Gastrocnemius medialis (tissue), 4 donors: ENCODE data around the gene RNF112. TPM values are rescaled to one million over a fixed set of nuclear protein-coding genes. Genes with fewer than 3 reads are reported as not detected.
"Not testable (repeated sequence)": the region's sequence is repeated elsewhere in the genome, so short reads cannot be mapped to it uniquely, and the experiment has no call there.

ENCODE experiments used
- ATAC-seq, 2 donors: fragments of 150-250 bp; one replicate each; pipeline ENCODE4 v1.9.1; 2016
- DNase-seq, 2 donors: peaks; one replicate each; pipeline ENCODE4 v3.0.0-alpha.2; 2019
- H3K27ac ChIP-seq, 4 donors: fragments of 200-600 bp; sonication (generic); 1 replicate in 1 of 4; 2 replicates in 3 of 4; pipeline ENCODE4 v1.5.1; 2016 to 2018; ENCODE audit warnings: mild to moderate bottlenecking in 2 of 4, moderate library complexity in 1 of 4
- H3K27me3 ChIP-seq, 3 donors: fragments of 200-600 bp; sonication (generic) in 2 of 3; 1 replicate in 1 of 3; 2 replicates in 2 of 3; pipeline versions ENCODE4 v1.5.1 to v1.6.0; 2016 to 2019; ENCODE audit warnings: mild to moderate bottlenecking in 1 of 3, moderate library complexity in 1 of 3
- H3K36me3 ChIP-seq, 2 donors: fragments of 200-600 bp; sonication (generic) in 1 of 2; one replicate each; pipeline ENCODE4 v1.5.1; 2017 to 2018
- H3K4me1 ChIP-seq, 2 donors: fragments of 200-600 bp; sonication (generic) in 1 of 2; one replicate each; pipeline ENCODE4 v1.5.1; 2016 to 2017; ENCODE audit warnings: mild to moderate bottlenecking in 2 of 2
- H3K4me3 ChIP-seq, 4 donors: fragments of 200-600 bp; sonication (generic) in 3 of 4; 1 replicate in 1 of 4; 2 replicates in 3 of 4; pipeline ENCODE4 v1.5.1; 2016 to 2019; ENCODE audit warnings: mild to moderate bottlenecking in 2 of 4
- H3K9me3 ChIP-seq, 3 donors: fragments of 200-600 bp; sonication (generic) in 2 of 3; 1 replicate in 1 of 3; 2 replicates in 2 of 3; pipeline ENCODE4 v1.5.1; 2016 to 2019
- CTCF ChIP-seq, 5 experiments: fragments of 450-650 bp in 3 of 5; fragments of 200-600 bp in 2 of 5; sonication (generic) in 2 of 5; IDR thresholded peaks in 4 of 5; conservative IDR thresholded peaks in 1 of 5; 1 replicate in 4 of 5; 2 replicates in 1 of 5; pipeline ENCODE4 v1.5.1; 2016 to 2019; ENCODE audit warnings: antibody characterized with exemption in 5 of 5, mild to moderate bottlenecking in 3 of 5, moderate library complexity in 3 of 5
- POLR2A ChIP-seq, 2 donors: fragments of 450-650 bp; IDR thresholded peaks; one replicate each; pipeline ENCODE4 v1.6.1; 2017; ENCODE audit warnings: antibody characterized with exemption in 2 of 2, mild to moderate bottlenecking in 2 of 2, moderate library complexity in 2 of 2
- in situ Hi-C, 4 donors: fragments of 200-750 bp; cut with MboI; loops; one replicate each; pipeline versions ENCODE4 v1.15.0 to v1.8.0; 2017; ENCODE audit warnings: low sequenced_read_pairs in 4 of 4
- intact Hi-C: fragments of 100-400 bp; cut with DNase I; formaldehyde crosslinking; loops from one replicate; pipeline ENCODE4 v1.15.1; 2023; ENCODE audit warnings: low total_unique reads
- total RNA-seq, 4 donors: library from RNA; depleted of rRNA; stranded (reverse); fragments of >200 nt; gene quantifications; one replicate each; pipeline versions ENCODE4 v1.1.0 to v1.2.3, GENCODE V29; 2016

Gene RNF112
- total RNA-seq, 4 donors from 2014 or later = 0.51 to 0.98 (median 0.57) TPM

GRCh38 chr17:19460700-19461099, 49.7 kb downstream of the RNF112 start:
- intact Hi-C loops (no loop called here), in situ Hi-C loops (no loop called here)
- H3K27me3 ChIP-seq = no peaks in the 10 kb centered on the region
- ATAC-seq (no peak), DNase-seq (no peak)
- H3K36me3 ChIP-seq = no peaks in the 10 kb centered on the region
- no peak for TF ChIP-seq CTCF (IDR thresholded peaks at IDR 0.05 in 4 of 5, conservative IDR thresholded peaks at IDR 0.05 in 1 of 5)
- no peak for TF ChIP-seq POLR2A (IDR thresholded peaks at IDR 0.05)
- no peak overlapping the region for H3K4me3 ChIP-seq
- peaks cover 0 to 8% of the 10 kb centered on the region in 2 donors for H3K4me1 ChIP-seq
- H3K27ac ChIP-seq = no peak overlapping the region
- H3K9me3 ChIP-seq = no peaks in the 10 kb centered on the region

- Histone ChIP-seq H3K9me3 (no peaks in the 10 kb centered on the region), H3K36me3 (no peaks in the 10 kb centered on the region), H3K27me3 (no peaks in the 10 kb centered on the region), H3K27ac (no peak overlapping the region), H3K4me1 (peaks cover 0 to 8% of the 10 kb centered on the region in 2 donors), H3K4me3 (no peak overlapping the region)
- no peak for ATAC-seq
- in situ Hi-C loops = no loop called here
- intact Hi-C loops = no loop called here
- DNase-seq = no peak
- TF ChIP-seq CTCF (IDR thresholded peaks at IDR 0.05 in 4 of 5, conservative IDR thresholded peaks at IDR 0.05 in 1 of 5) (no peak), POLR2A (IDR thresholded peaks at IDR 0.05) (no peak)
Observed at GRCh38 chr17:19461116-19461515, 50.1 kb downstream of the RNF112 start.

DNA sequence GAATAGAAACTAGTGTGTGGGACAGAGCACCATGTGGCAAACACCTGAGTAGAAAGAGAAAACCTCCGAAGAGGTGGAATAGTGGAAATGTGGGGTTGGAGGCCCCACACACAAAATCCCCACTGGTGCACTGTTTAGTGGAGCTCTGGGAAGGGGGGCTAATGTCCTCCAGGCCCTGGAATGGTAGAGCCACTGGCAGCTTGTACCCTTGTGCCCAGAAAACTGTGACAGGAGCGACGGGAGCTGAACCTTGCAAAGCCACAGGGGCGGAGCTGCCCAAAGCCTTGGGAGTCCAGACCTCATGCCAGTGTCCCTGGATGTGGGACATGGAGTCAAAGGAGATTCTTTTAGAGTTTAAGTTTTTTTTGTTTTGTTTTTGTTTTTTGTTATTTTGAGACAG, 50.6 kb downstream of the RNF112 start:
- H3K27ac ChIP-seq = no peak overlapping the region
- no peak overlapping the region for H3K4me3 ChIP-seq
- H3K36me3 ChIP-seq = no peaks in the 10 kb centered on the region
- peaks cover 0 to 8% of the 10 kb centered on the region in 2 donors for H3K4me1 ChIP-seq
- ATAC-seq = no peak
- no peaks in the 10 kb centered on the region for H3K9me3 ChIP-seq
- in situ Hi-C loops (no loop called here), intact Hi-C loops (no loop called here)
- no peak for TF ChIP-seq POLR2A (IDR thresholded peaks at IDR 0.05)
- no peak for TF ChIP-seq CTCF (IDR thresholded peaks at IDR 0.05 in 4 of 5, conservative IDR thresholded peaks at IDR 0.05 in 1 of 5)
- H3K27me3 ChIP-seq = no peaks in the 10 kb centered on the region
- DNase-seq = no peak

- H3K9me3 ChIP-seq, in situ Hi-C loops, DNase-seq, H3K4me1 ChIP-seq, H3K27me3 ChIP-seq, intact Hi-C loops, H3K4me3 ChIP-seq, H3K36me3 ChIP-seq, ATAC-seq, H3K27ac ChIP-seq: not testable (repeated sequence)
Observed at GRCh38 chr17:19462456-19463035, 51.5 kb downstream of the RNF112 start.

- Histone ChIP-seq H3K4me3 (no peak overlapping the region), H3K27me3 (no peaks in the 10 kb centered on the region), H3K9me3 (no peaks in the 10 kb centered on the region), H3K4me1 (peaks cover 0 to 8% of the 10 kb centered on the region in 2 donors), H3K36me3 (no peaks in the 10 kb centered on the region), H3K27ac (peak overlapping the region in 2 of 4 donors; percentile 41 to 46)
- no peak for DNase-seq
- in situ Hi-C loops (no loop called here), intact Hi-C loops (no loop called here)
- TF ChIP-seq POLR2A (IDR thresholded peaks at IDR 0.05) (no peak), CTCF (IDR thresholded peaks at IDR 0.05 in 4 of 5, conservative IDR thresholded peaks at IDR 0.05 in 1 of 5) (no peak)
- ATAC-seq = peak in 1 of 2 donors; percentile 39
Observed at GRCh38 chr17:19464031-19465026, 53.3 kb downstream of the RNF112 start.
